T follicular helper cell (primary cell): ENCODE measurements around the gene CSNK2B.

ENCODE experiments used
- DNase-seq: peaks from one replicate; pipeline ENCODE4 v3.0.0-alpha.2; 2020; ENCODE audit warnings: low read depth

Gene CSNK2B

GRCh38 chr6:31636698-31637596, 28.9 kb upstream of the CSNK2B start:
- no peak for DNase-seq

GRCh38 chr6:31639043-31639442, 26.8 kb upstream of the CSNK2B start:
- DNase-seq: no peak

GRCh38 chr6:31639449-31639861, 26.4 kb upstream of the CSNK2B start:
- no peak for DNase-seq

- no peak for DNase-seq
Measured at GRCh38 chr6:31640612-31641011, 25.3 kb upstream of the CSNK2B start.

- DNase-seq: no peak
Measured at GRCh38 chr6:31641370-31641769, 24.5 kb upstream of the CSNK2B start.

GRCh38 chr6:31642798-31643570, 22.9 kb upstream of the CSNK2B start:
- no peak for DNase-seq

- DNase-seq: no peak
Measured at GRCh38 chr6:31643818-31644454, 21.9 kb upstream of the CSNK2B start.

- no peak for DNase-seq
Measured at GRCh38 chr6:31645325-31645724, 20.6 kb upstream of the CSNK2B start.

GRCh38 chr6:31651602-31652191, 14.2 kb upstream of the CSNK2B start:
- no peak for DNase-seq

- DNase-seq: peak; percentile 76
Measured at GRCh38 chr6:31652925-31653724, 12.8 kb upstream of the CSNK2B start.

GRCh38 chr6:31654574-31655348, 11.1 kb upstream of the CSNK2B start:
- DNase-seq: no peak

- DNase-seq: no peak
Measured at GRCh38 chr6:31655349-31656237, 10.3 kb upstream of the CSNK2B start, which contains the start of gene APOM. TSS of gene APOM (plus strand) at chr6:31655894. CDS start at chr6:31655967, 73 bp downstream.

- no peak for DNase-seq
Measured at GRCh38 chr6:31657406-31658157, 8.3 kb upstream of the CSNK2B start.

- DNase-seq: no peak
Measured at GRCh38 chr6:31658158-31658688, 7.7 kb upstream of the CSNK2B start.

GRCh38 chr6:31658983-31659648, 6.8 kb upstream of the CSNK2B start:
- DNase-seq: no peak

- no peak for DNase-seq
Measured at GRCh38 chr6:31659649-31660380, 6.1 kb upstream of the CSNK2B start.
